Endometrium (tissue), 2 donors: ENCODE results near the gene LUC7L.
"Not testable (repeated sequence)": the region's sequence is repeated elsewhere in the genome, so short reads cannot be mapped to it uniquely, and the experiment has no call there.

Source experiments
- FAIRE-seq: peaks from 2 replicates; lab custom pipeline; 2012; peaks lifted over from hg19 to GRCh38; lab: Jason Lieb, UNC
- donor health status: control.
- donor health status: control.

The LUC7L gene

GRCh38 chr16:263944-264343 lies 34.7 kb upstream of the LUC7L start:
- no peak for FAIRE-seq

- no peak for FAIRE-seq
Observed at GRCh38 chr16:263182-263774, 34.0 kb upstream of the LUC7L start.

- no peak for FAIRE-seq
Observed at GRCh38 chr16:262121-262745, 33.0 kb upstream of the LUC7L start.

GRCh38 chr16:261031-261691 lies 31.9 kb upstream of the LUC7L start:
- no peak for FAIRE-seq

GRCh38 chr16:260326-260725 lies 31.1 kb upstream of the LUC7L start:
- FAIRE-seq: no peak

GRCh38 chr16:259814-260253 lies 30.6 kb upstream of the LUC7L start:
- FAIRE-seq: no peak

GRCh38 chr16:259226-259625 lies 30.0 kb upstream of the LUC7L start:
- FAIRE-seq: no peak

- not testable (repeated sequence) for FAIRE-seq
Observed at GRCh38 chr16:258091-258490, 28.8 kb upstream of the LUC7L start.

- no peak for FAIRE-seq
Observed at GRCh38 chr16:255183-255582, 25.9 kb upstream of the LUC7L start.

- FAIRE-seq: no peak
Observed at GRCh38 chr16:254461-254860, 25.2 kb upstream of the LUC7L start.

- no peak for FAIRE-seq
Observed at GRCh38 chr16:253833-254232, 24.6 kb upstream of the LUC7L start.

- no peak for FAIRE-seq
Observed at GRCh38 chr16:252366-253337, 23.4 kb upstream of the LUC7L start.

- FAIRE-seq: no peak
Observed at GRCh38 chr16:249431-249830, 20.2 kb upstream of the LUC7L start.

GRCh38 chr16:247027-247426 lies 17.8 kb upstream of the LUC7L start:
- no peak for FAIRE-seq

GRCh38 chr16:245105-245504 lies 15.9 kb upstream of the LUC7L start:
- FAIRE-seq: no peak

- no peak for FAIRE-seq
Observed at GRCh38 chr16:243348-243747, 14.1 kb upstream of the LUC7L start.

- no peak for FAIRE-seq
Observed at GRCh38 chr16:242281-242680, 13.0 kb upstream of the LUC7L start.

GRCh38 chr16:240559-240958 lies 11.3 kb upstream of the LUC7L start:
- no peak for FAIRE-seq

GRCh38 chr16:239948-240277 lies 10.7 kb upstream of the LUC7L start:
- FAIRE-seq: no peak

GRCh38 chr16:234468-235305 lies 5.4 kb upstream of the LUC7L start, which contains the start of gene FAM234A:
FAM234A (plus strand) TSS chr16:234821; CDS start chr16:254414, 19,593 bp downstream.
- no peak for FAIRE-seq

- no peak for FAIRE-seq
Observed at GRCh38 chr16:230949-231348, 1.7 kb upstream of the LUC7L start.

GRCh38 chr16:230351-230750 lies 1.1 kb upstream of the LUC7L start:
- FAIRE-seq: not testable (repeated sequence)
